Sigmoid colon (tissue), 4 donors: ENCODE measurements around the gene EVL.

Experiments
- CTCF ChIP-seq, 4 experiments: fragments of 450-650 bp in 3 of 4; fragments of 200-600 bp in 1 of 4; IDR thresholded peaks; one replicate each; pipeline ENCODE4 v1.5.1; 2016 to 2019; ENCODE audit warnings: antibody characterized with exemption in 4 of 4, mild to moderate bottlenecking in 3 of 4, moderate library complexity in 2 of 4
- EP300 ChIP-seq, 4 donors: sonication (generic); formaldehyde crosslinking; IDR thresholded peaks; one replicate each; pipeline ENCODE4 v1.6.1; 2017; ENCODE audit warnings: antibody characterized with exemption in 4 of 4
- POLR2A ChIP-seq, 2 donors: fragments of 450-650 bp; IDR thresholded peaks; one replicate each; pipeline ENCODE4 v1.6.1; 2016; ENCODE audit warnings: antibody characterized with exemption in 2 of 2, mild to moderate bottlenecking in 2 of 2, moderate library complexity in 2 of 2
- POLR2AphosphoS5 ChIP-seq, 4 donors: sonication (generic); formaldehyde crosslinking; IDR thresholded peaks; one replicate each; pipeline ENCODE4 v1.6.1; 2017; ENCODE audit warnings: antibody characterized with exemption in 4 of 4

- TF ChIP-seq EP300 (IDR thresholded peaks at IDR 0.05): no peak
- no peak for TF ChIP-seq CTCF (IDR thresholded peaks at IDR 0.05)
- no peak for TF ChIP-seq POLR2A (IDR thresholded peaks at IDR 0.05)
- peak in 2 of 4 donors; percentile 4 to 50 for TF ChIP-seq POLR2AphosphoS5 (IDR thresholded peaks at IDR 0.05)
Measured at GRCh38 chr14:100076606-100077005, 11.4 kb downstream of the EVL start.
